ENCODE results near the gene CPNE4.

CPNE4 gene

DNA sequence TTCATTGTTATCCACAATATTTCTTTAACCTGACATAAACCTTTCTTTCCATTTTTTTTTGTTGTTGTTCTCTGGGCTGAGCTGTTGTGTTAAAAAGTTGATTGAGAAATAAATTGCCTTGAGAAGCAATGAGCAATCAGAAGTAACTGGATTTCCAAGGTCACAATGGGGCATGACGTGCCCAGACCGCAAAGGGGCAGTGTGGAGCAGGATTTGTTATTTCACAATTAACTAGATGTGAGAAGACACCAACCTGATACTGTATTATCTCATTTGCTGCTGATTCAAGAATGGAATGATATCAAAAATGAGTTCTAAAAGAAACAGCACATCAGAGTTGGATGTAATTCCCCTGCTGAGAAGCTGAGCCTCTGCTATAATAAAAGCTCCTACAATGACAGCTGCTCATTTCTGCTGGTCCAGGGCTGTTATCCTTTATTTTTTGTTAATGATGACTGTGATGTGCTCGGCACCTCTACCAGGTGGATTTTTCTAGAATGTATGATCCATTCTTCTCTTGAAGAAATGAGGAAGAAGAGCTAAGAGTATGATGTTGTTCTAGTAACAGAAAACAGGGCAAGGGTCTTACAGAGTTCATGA, 28.1 kb downstream of the CPNE4 start:
- Mint-ChIP-seq H3K27me3 (ENCODE audit: low read depth) (no peaks in the 10 kb centered on the region), H3K4me1 (no peaks in the 10 kb centered on the region), H3K4me3 (no peak overlapping the region), H3K27ac (no peak overlapping the region), H3K9me3 (no peaks in the 10 kb centered on the region), H3K36me3 (ENCODE audit: low read depth) (no peaks in the 10 kb centered on the region)
- TF ChIP-seq, protein P1, sequence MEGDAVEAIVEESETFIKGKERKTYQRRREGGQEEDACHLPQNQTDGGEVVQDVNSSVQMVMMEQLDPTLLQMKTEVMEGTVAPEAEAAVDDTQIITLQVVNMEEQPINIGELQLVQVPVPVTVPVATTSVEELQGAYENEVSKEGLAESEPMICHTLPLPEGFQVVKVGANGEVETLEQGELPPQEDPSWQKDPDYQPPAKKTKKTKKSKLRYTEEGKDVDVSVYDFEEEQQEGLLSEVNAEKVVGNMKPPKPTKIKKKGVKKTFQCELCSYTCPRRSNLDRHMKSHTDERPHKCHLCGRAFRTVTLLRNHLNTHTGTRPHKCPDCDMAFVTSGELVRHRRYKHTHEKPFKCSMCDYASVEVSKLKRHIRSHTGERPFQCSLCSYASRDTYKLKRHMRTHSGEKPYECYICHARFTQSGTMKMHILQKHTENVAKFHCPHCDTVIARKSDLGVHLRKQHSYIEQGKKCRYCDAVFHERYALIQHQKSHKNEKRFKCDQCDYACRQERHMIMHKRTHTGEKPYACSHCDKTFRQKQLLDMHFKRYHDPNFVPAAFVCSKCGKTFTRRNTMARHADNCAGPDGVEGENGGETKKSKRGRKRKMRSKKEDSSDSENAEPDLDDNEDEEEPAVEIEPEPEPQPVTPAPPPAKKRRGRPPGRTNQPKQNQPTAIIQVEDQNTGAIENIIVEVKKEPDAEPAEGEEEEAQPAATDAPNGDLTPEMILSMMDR (IDR thresholded peaks at IDR 0.05; ENCODE audit: unreplicated experiment in 3 of 3), result peak in 2 of 3 experiments; percentile 40 to 55

DNA sequence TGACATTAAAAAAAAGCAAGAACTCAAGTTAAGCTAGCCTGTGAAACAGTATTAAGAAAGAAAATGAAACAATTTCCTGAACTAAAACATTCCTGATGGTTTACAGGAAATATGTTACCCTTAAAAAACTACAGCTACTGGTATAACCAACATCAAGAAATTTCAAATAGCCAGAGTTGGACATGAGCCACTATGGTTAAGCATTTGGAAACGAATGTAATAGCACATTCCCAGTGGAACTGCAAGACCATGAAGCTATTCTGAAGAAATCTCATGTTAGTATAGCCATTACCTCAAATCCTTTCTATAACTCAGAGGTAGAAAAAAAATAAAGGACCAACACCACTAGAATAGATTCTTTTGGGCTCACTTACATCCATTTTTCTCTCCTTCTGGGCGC, 30.2 kb downstream of the CPNE4 start:
- Mint-ChIP-seq H3K4me1 (no peaks in the 10 kb centered on the region), H3K4me3 (no peak overlapping the region), H3K27me3 (ENCODE audit: low read depth) (no peaks in the 10 kb centered on the region), H3K9me3 (no peaks in the 10 kb centered on the region), H3K36me3 (ENCODE audit: low read depth) (no peaks in the 10 kb centered on the region), H3K27ac (no peak overlapping the region)
- TF ChIP-seq, protein P1 (IDR thresholded peaks at IDR 0.05; ENCODE audit: unreplicated experiment in 3 of 3), result no peak

DNA sequence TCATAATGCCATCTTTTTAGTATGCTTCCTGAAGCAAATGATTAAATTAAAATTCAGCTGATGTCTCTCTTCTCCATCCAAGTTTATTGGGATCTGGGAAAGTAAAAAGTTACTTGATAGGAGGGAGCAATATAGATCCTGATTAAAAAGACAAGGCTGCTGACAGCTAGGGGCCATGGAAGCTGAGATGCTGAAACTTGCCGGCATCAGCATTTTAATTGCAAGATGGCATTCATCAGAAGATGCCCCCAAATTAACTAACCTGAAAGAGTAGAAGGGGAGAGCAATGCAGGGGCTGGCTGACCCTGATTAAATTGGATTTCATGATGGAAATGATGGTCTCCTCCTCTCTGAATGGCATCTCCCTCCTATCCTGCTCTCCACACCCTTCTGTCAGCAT, 31.1 kb downstream of the CPNE4 start:
- no peak overlapping the region for H3K27ac Mint-ChIP-seq
- H3K36me3 Mint-ChIP-seq (ENCODE audit: low read depth), result no peaks in the 10 kb centered on the region
- H3K4me1 Mint-ChIP-seq, result no peaks in the 10 kb centered on the region
- H3K4me3 Mint-ChIP-seq, result no peak overlapping the region
- H3K9me3 Mint-ChIP-seq, result no peaks in the 10 kb centered on the region
- TF ChIP-seq, protein P1 (IDR thresholded peaks at IDR 0.05; ENCODE audit: unreplicated experiment in 3 of 3), result no peak
- no peaks in the 10 kb centered on the region for H3K27me3 Mint-ChIP-seq (ENCODE audit: low read depth)

DNA sequence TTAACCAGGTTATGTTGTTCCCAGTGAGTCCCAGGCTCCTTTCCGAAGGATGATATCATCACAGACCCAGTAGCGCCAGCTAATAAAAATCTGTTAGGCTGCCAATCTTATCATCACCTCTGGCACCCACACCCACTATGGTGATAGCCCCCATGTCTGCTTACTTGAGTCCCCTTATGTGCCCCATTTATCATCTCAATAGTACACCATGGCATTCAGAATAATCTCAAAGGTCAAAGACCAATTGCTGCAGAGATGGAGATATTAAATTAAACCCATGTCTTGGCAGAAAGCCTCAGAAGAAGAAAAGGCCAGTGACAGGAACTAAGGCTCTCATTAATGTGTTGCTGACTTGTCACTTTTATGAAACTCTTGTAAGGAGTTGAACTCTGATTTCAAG, 32.8 kb downstream of the CPNE4 start:
- Mint-ChIP-seq H3K27ac (no peak overlapping the region), H3K27me3 (ENCODE audit: low read depth) (no peaks in the 10 kb centered on the region), H3K4me1 (no peaks in the 10 kb centered on the region), H3K4me3 (no peak overlapping the region), H3K9me3 (no peaks in the 10 kb centered on the region), H3K36me3 (ENCODE audit: low read depth) (no peaks in the 10 kb centered on the region)
- TF ChIP-seq, protein P1 (IDR thresholded peaks at IDR 0.05; ENCODE audit: unreplicated experiment in 3 of 3), result no peak

DNA sequence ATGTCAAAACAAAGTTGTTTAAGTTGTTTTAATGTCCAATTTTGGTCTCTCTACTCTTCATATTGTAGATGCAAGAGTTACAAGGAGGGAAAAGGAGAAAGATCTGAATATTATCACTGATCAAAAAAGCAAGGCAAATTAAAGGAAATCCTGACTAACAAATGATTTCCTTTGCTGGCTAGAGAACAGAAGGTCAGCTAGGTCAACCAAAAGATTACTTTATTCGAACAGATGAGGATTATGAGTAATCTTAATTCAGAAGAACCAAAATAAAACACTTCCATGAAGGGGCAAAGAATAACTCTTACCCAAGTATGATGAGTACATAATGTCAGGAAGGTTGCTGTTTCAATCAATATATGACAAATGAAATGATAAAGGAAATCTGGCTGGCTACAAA, 33.8 kb downstream of the CPNE4 start:
- H3K27ac Mint-ChIP-seq, result no peak overlapping the region
- TF ChIP-seq, protein P1 (IDR thresholded peaks at IDR 0.05; ENCODE audit: unreplicated experiment in 3 of 3), result no peak
- H3K27me3 Mint-ChIP-seq (ENCODE audit: low read depth), result no peaks in the 10 kb centered on the region

DNA sequence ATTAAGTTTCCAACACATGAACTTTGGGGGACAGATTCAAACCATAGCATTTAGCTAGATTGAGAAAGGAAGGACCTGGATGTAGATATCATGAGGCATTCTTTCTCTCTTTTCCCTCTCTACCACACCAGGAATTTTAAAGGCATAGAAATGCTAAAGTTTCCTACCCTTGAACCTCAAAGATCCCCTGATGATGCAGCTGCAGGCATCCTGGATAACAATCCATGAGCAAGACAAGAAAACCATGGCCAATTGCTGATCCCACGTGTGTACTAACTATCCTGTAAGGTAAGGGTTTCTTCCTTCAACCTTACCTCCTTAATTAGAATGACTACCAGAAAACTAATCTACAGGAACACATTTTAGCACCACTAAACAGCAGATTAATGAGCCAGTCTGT, 36.8 kb downstream of the CPNE4 start:
- Mint-ChIP-seq H3K36me3 (ENCODE audit: low read depth) (no peaks in the 10 kb centered on the region), H3K9me3 (no peaks in the 10 kb centered on the region), H3K27ac (no peak overlapping the region), H3K4me1 (no peaks in the 10 kb centered on the region), H3K27me3 (ENCODE audit: low read depth) (no peaks in the 10 kb centered on the region), H3K4me3 (no peak overlapping the region)
- TF ChIP-seq, protein P1 (IDR thresholded peaks at IDR 0.05; ENCODE audit: unreplicated experiment in 3 of 3), result no peak

More for the DNA sequence above, 33.8 kb downstream of the CPNE4 start:
- Mint-ChIP-seq H3K36me3 (ENCODE audit: low read depth) (no peaks in the 10 kb centered on the region), H3K4me3 (no peak overlapping the region), H3K9me3 (no peaks in the 10 kb centered on the region), H3K4me1 (no peaks in the 10 kb centered on the region)

Measured in nephron (organoid).